ENCODE data around the gene USP35. TPM values are rescaled to one million over a fixed set of nuclear protein-coding genes. Genes with fewer than 3 reads are reported as not detected.

The USP35 gene
- total RNA-seq, 1 experiment from 2014 or later, result 8.5 TPM

GRCh38 chr11:78217650-78218541, 29.2 kb downstream of the USP35 start:
- H3K27ac ChIP-seq (ENCODE audit: low read length), result no peak overlapping the region
- TF ChIP-seq EZH2phosphoT487 (IDR thresholded peaks at IDR 0.05; ENCODE audit: borderline replicate concordance, low read length) (no peak), CTCF (conservative IDR thresholded peaks at IDR 0.05; ENCODE audit: low read depth, low read length) (no peak), EZH2 (IDR thresholded peaks at IDR 0.05; ENCODE audit: low read length, unreplicated experiment) (no peak)
- ChIA-PET POLR2A (ENCODE audit: unreplicated experiment) (interaction anchor here (0.6 kb wide), 1 partner anchor 32 kb away, joined by 3 read pairs; no protein-coding TSS in a partner anchor), CTCF (no interaction called here)
- no peak overlapping the region for H3K4me2 ChIP-seq (ENCODE audit: low read length)
- TSS peak; percentile 17 for BruUV-seq (replicated peaks)
- H3K36me3 ChIP-seq (ENCODE audit: low read depth, low read length), result no peaks in the 10 kb centered on the region; the same call in none of the 2 replicates
- no peak for DNase-seq
- H3K9me3 ChIP-seq (ENCODE audit: low read length), result no peaks in the 10 kb centered on the region
- no peak overlapping the region for H3K9ac ChIP-seq (ENCODE audit: low read length)
- H3K4me3 ChIP-seq (ENCODE audit: low read length), result no peak overlapping the region
- H4K20me1 ChIP-seq (ENCODE audit: low read length), result no peaks in the 10 kb centered on the region
- intact Hi-C loops (cut with micrococcal nuclease), result loop anchor here (1.0 kb wide), 1 partner anchor 69 kb away; no protein-coding TSS in a partner anchor
- no peaks in the 10 kb centered on the region for H3K9me2 ChIP-seq (replicated peaks; ENCODE audit: low read length)
- peaks cover 11% of the 10 kb centered on the region for H3K4me1 ChIP-seq (ENCODE audit: insufficient read depth, low read length)
- H3F3A ChIP-seq (ENCODE audit: low read length, unreplicated experiment), result no peaks in the 10 kb centered on the region
- H3K27me3 ChIP-seq (ENCODE audit: low read length), result no peaks in the 10 kb centered on the region
- no peak for ATAC-seq
- H3K79me2 ChIP-seq (ENCODE audit: low read length), result 0 out of 2 replicates have a peak, but pooled peaks cover 6% of the 10 kb centered on the region
- H2AFZ ChIP-seq (ENCODE audit: low read length), result no peak overlapping the region

GRCh38 chr11:78218707-78219492, 30.2 kb downstream of the USP35 start:
- intact Hi-C loops (cut with micrococcal nuclease), result no loop called here
- no peaks in the 10 kb centered on the region for H3K79me2 ChIP-seq (ENCODE audit: low read length)
- TF ChIP-seq EZH2 (IDR thresholded peaks at IDR 0.05; ENCODE audit: low read length, unreplicated experiment), result no peak
- ChIA-PET CTCF (no interaction called here), POLR2A (ENCODE audit: unreplicated experiment) (no interaction called here)
- no peak overlapping the region for H3K27ac ChIP-seq (ENCODE audit: low read length)
- no TSS peak for BruUV-seq (replicated peaks)
- DNase-seq, result no peak
- H3K27me3 ChIP-seq (ENCODE audit: low read length), result no peaks in the 10 kb centered on the region
- H3K4me3 ChIP-seq (ENCODE audit: low read length), result no peak overlapping the region
- no peaks in the 10 kb centered on the region for H3K9me3 ChIP-seq (ENCODE audit: low read length)
- H3K9ac ChIP-seq (ENCODE audit: low read length), result no peak overlapping the region
- H3K4me2 ChIP-seq (ENCODE audit: low read length), result no peak overlapping the region
- no peaks in the 10 kb centered on the region for H3F3A ChIP-seq (ENCODE audit: low read length, unreplicated experiment)
- H3K4me1 ChIP-seq (ENCODE audit: insufficient read depth, low read length), result peaks cover 11% of the 10 kb centered on the region
- ATAC-seq, result no peak
- H3K36me3 ChIP-seq (ENCODE audit: low read depth, low read length), result no peaks in the 10 kb centered on the region; the same call in none of the 2 replicates
- no peaks in the 10 kb centered on the region for H3K9me2 ChIP-seq (replicated peaks; ENCODE audit: low read length)
- no peaks in the 10 kb centered on the region for H4K20me1 ChIP-seq (ENCODE audit: low read length)
- no peak overlapping the region for H2AFZ ChIP-seq (ENCODE audit: low read length)

- no peak for DNase-seq
- ChIA-PET CTCF (no interaction called here), POLR2A (ENCODE audit: unreplicated experiment) (no interaction called here)
- Histone ChIP-seq H3K4me1 (ENCODE audit: insufficient read depth, low read length) (peaks cover 11% of the 10 kb centered on the region), H3K27me3 (ENCODE audit: low read length) (no peaks in the 10 kb centered on the region), H3K9me3 (ENCODE audit: low read length) (no peaks in the 10 kb centered on the region), H3K79me2 (ENCODE audit: low read length) (no peaks in the 10 kb centered on the region), H3K36me3 (ENCODE audit: low read depth, low read length) (peaks cover 3% of the 10 kb centered on the region), H3K9me2 (replicated peaks; ENCODE audit: low read length) (no peaks in the 10 kb centered on the region), H3K4me3 (ENCODE audit: low read length) (no peak overlapping the region), H3K9ac (ENCODE audit: low read length) (no peak overlapping the region), H3K27ac (ENCODE audit: low read length) (no peak overlapping the region), H3F3A (ENCODE audit: low read length, unreplicated experiment) (no peaks in the 10 kb centered on the region), H4K20me1 (ENCODE audit: low read length) (no peaks in the 10 kb centered on the region), H3K4me2 (ENCODE audit: low read length) (no peak overlapping the region), H2AFZ (ENCODE audit: low read length) (no peak overlapping the region)
- TF ChIP-seq EZH2phosphoT487 (IDR thresholded peaks at IDR 0.05; ENCODE audit: borderline replicate concordance, low read length) (no peak), CTCF (conservative IDR thresholded peaks at IDR 0.05; ENCODE audit: low read depth, low read length) (no peak), EZH2 (IDR thresholded peaks at IDR 0.05; ENCODE audit: low read length, unreplicated experiment) (no peak)
- no TSS peak for BruUV-seq (replicated peaks)
- ATAC-seq, result no peak
- intact Hi-C loops (cut with micrococcal nuclease), result no loop called here
Measured at GRCh38 chr11:78219493-78220217, 30.9 kb downstream of the USP35 start.
